Erythroblast (primary cell): ENCODE data around the gene AQP1.

Source experiments
- GATA1 ChIP-seq: IDR thresholded peaks from 2 replicates; pipeline ENCODE4 v1.6.1; 2011; ENCODE audit warnings: low read depth, mild to moderate bottlenecking, control low read depth, low read length, moderate library complexity
- POLR2A ChIP-seq: IDR thresholded peaks from 2 replicates; pipeline ENCODE4 v1.6.1; 2011; ENCODE audit warnings: mild to moderate bottlenecking, low read length

GRCh38 chr7:30927559-30927958 is 15.9 kb downstream of the AQP1 start:
- TF ChIP-seq POLR2A, result no peak
- TF ChIP-seq GATA1, result no peak
